Keratinocyte (primary cell): ENCODE data around the gene MDFI. TPM values are rescaled to one million over a fixed set of nuclear protein-coding genes. Genes with fewer than 3 reads are reported as not detected.

ENCODE experiments used
- DNase-seq: peaks from one replicate; pipeline ENCODE4 v3.0.0-alpha.2; 2011; ENCODE audit warnings: low read depth, missing footprints, low spot score
- FAIRE-seq: peaks from 2 replicates; lab custom pipeline; 2011; peaks lifted over from hg19 to GRCh38; lab: Jason Lieb, UNC
- H2AFZ ChIP-seq: 2 replicates; pipeline ENCODE4 v1.6.0; 2012; ENCODE audit warnings: low read length, control low read depth, inconsistent platforms; ENCODE audit not compliant: control insufficient read depth
- H3K27ac ChIP-seq: 2 replicates; pipeline ENCODE4 v1.5.1; 2011; ENCODE audit warnings: low read length; ENCODE audit not compliant: control insufficient read depth, insufficient read depth
- H3K27me3 ChIP-seq: 3 replicates; pipeline ENCODE4 v1.6.0; 2011; ENCODE audit warnings: low read length; ENCODE audit not compliant: control insufficient read depth, insufficient read depth; ENCODE audit errors: extremely low read depth
- H3K36me3 ChIP-seq, 2 experiments: 2 replicates in 1 of 2; 3 replicates in 1 of 2; pipeline ENCODE4 v1.5.1; 2011; ENCODE audit warnings: low read length in 2 of 2, mild to moderate bottlenecking in 1 of 2; ENCODE audit not compliant: control insufficient read depth in 2 of 2, insufficient read depth in 2 of 2; ENCODE audit errors: extremely low read depth in 1 of 2
- H3K4me1 ChIP-seq: 3 replicates; pipeline ENCODE4 v1.5.1; 2011; ENCODE audit warnings: low read length; ENCODE audit not compliant: control insufficient read depth, insufficient read depth; ENCODE audit errors: extremely low read depth
- H3K4me2 ChIP-seq: 3 replicates; pipeline ENCODE4 v1.6.0; 2011; ENCODE audit warnings: low read depth, low read length; ENCODE audit not compliant: control insufficient read depth, insufficient read depth; ENCODE audit errors: extremely low read depth
- H3K4me3 ChIP-seq, 3 experiments: fragments of 200-600 bp in 1 of 3; sonication (generic) in 1 of 3; 2 replicates in 2 of 3; 3 replicates in 1 of 3; pipeline ENCODE4 v1.5.1; 2011 to 2016; ENCODE audit warnings: low read length in 3 of 3, mild to moderate bottlenecking in 3 of 3, control low read depth in 2 of 3, inconsistent platforms in 1 of 3, low read depth in 1 of 3, mixed read lengths in 1 of 3, mixed run types in 1 of 3, moderate library complexity in 1 of 3; ENCODE audit not compliant: control insufficient read depth in 2 of 3, insufficient read depth in 2 of 3; ENCODE audit errors: extremely low read depth in 1 of 3
- H3K79me2 ChIP-seq: 2 replicates; pipeline ENCODE4 v1.6.0; 2012; ENCODE audit warnings: low read length; ENCODE audit not compliant: control insufficient read depth, insufficient read depth
- H3K9ac ChIP-seq: 3 replicates; pipeline ENCODE4 v1.6.0; 2011; ENCODE audit warnings: low read length; ENCODE audit not compliant: control insufficient read depth, insufficient read depth; ENCODE audit errors: extremely low read depth
- H3K9me1 ChIP-seq: 3 replicates; pipeline ENCODE4 v1.6.0; 2011; ENCODE audit warnings: low read length; ENCODE audit not compliant: control insufficient read depth, insufficient read depth; ENCODE audit errors: extremely low read depth
- H3K9me3 ChIP-seq: 2 replicates; pipeline ENCODE4 v1.5.1; 2012; ENCODE audit warnings: low read depth, low read length; ENCODE audit not compliant: control insufficient read depth
- H4K20me1 ChIP-seq: 3 replicates; pipeline ENCODE4 v1.6.0; 2011; ENCODE audit warnings: low read length; ENCODE audit not compliant: control insufficient read depth, insufficient read depth; ENCODE audit errors: extremely low read depth
- CTCF ChIP-seq, 3 experiments: IDR thresholded peaks in 1 of 3; conservative IDR thresholded peaks in 1 of 3; optimal IDR thresholded peaks in 1 of 3; 2 replicates in 2 of 3; 3 replicates in 1 of 3; pipeline versions ENCODE3 to v1.5.1; 2011; ENCODE audit warnings: low read length in 3 of 3, mild to moderate bottlenecking in 3 of 3, moderate library complexity in 2 of 3, control low read depth in 1 of 3, inconsistent platforms in 1 of 3; ENCODE audit not compliant: insufficient read depth in 2 of 3; ENCODE audit errors: extremely low read depth in 1 of 3
- EZH2 ChIP-seq: IDR thresholded peaks from one replicate; pipeline ENCODE4 v1.6.1; 2012; ENCODE audit warnings: inconsistent platforms, mild to moderate bottlenecking, low read length, moderate library complexity
- dilution Hi-C: fragments of 300-500 bp; cut with MboI; formaldehyde crosslinking; loops from one replicate; pipeline ENCODE4 v1.7.0; 2020; ENCODE audit warnings: low sequenced_read_pairs; ENCODE audit not compliant: extremely low pct_ligation_motif_present
- polyA plus RNA-seq, 5 experiments: library from polyadenylated mRNA; depleted of rRNA in 3 of 5; stranded (reverse) in 3 of 5; stranded (forward) in 1 of 5; unstranded in 1 of 5; fragments of >200 nt; gene quantifications; 1 replicate in 1 of 5; 2 replicates in 3 of 5; 3 replicates in 1 of 5; pipeline versions ENCODE4 v1.2.1 to v1.2.3, GENCODE V29; 2011 to 2012; ENCODE audit warnings: missing spikeins in 2 of 5, low read depth in 1 of 5, low replicate concordance in 1 of 5

Gene MDFI
- polyA plus RNA-seq, 1 donor (not counting 4 experiments of a cell fraction or from before 2014, with no cell fraction given) = 60.1 TPM

DNA sequence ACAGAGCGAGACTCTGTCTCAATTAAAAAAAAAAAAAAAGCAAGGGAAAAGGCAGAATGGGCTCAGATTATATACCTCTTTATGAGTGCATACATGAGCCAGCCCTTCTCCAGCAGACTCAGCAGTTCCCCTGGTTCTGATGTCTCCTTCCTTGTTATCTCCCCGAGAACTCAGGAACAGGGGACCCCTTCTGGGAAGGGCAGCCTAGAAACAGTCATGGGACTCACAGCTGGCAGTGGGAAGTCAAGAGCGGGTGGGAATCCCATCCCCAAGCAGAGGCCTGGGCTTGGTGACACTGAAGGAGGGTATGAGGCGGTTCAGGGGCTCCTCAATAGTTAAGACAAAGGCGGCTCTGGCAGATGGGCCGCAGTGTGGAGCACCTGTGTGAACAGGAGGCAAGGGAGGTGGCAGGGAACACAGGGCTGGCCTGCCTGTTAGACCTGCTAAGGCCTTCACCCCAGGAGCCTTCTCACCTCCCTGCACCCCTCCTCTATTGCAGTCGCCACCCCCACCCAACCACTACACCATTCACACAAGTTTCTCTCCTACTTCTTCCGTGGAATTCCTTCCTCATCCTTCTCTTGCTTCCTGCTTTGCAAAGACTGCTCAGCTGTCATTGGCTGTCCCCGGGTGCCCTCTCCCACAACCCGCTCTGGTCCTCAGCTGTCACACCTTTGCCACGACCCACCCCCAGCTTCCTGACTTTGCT lies 29.7 kb upstream of the MDFI start:
- no peak for FAIRE-seq
- no peak overlapping the region for H3K4me3 ChIP-seq
- dilution Hi-C loops = no loop called here
- H3K79me2 ChIP-seq = no peaks in the 10 kb centered on the region
- no peak overlapping the region for H3K27ac ChIP-seq
- H3K36me3 ChIP-seq = no peaks in the 10 kb centered on the region
- TF ChIP-seq EZH2 (no peak), CTCF (optimal IDR thresholded peaks at IDR 0.05 in 1 of 3, IDR thresholded peaks at IDR 0.05 in 1 of 3, conservative IDR thresholded peaks at IDR 0.05 in 1 of 3; ENCODE audit: extremely low read depth in 1 of 3, insufficient read depth in 2 of 3, low read length in 3 of 3) (no peak)
- no peak overlapping the region for H3K4me2 ChIP-seq
- no peak overlapping the region for H2AFZ ChIP-seq
- no peaks in the 10 kb centered on the region for H3K4me1 ChIP-seq
- no peaks in the 10 kb centered on the region for H3K27me3 ChIP-seq
- H3K9me1 ChIP-seq = no peaks in the 10 kb centered on the region
- H3K9ac ChIP-seq = no peak overlapping the region
- H4K20me1 ChIP-seq = no peaks in the 10 kb centered on the region
- no peak for DNase-seq
- H3K9me3 ChIP-seq = no peaks in the 10 kb centered on the region

GRCh38 chr6:41614715-41615114 lies 23.6 kb upstream of the MDFI start:
- Histone ChIP-seq H3K79me2 (no peaks in the 10 kb centered on the region), H3K9me1 (no peaks in the 10 kb centered on the region), H4K20me1 (no peaks in the 10 kb centered on the region), H3K36me3 (no peaks in the 10 kb centered on the region), H3K9ac (no peak overlapping the region), H3K27ac (no peak overlapping the region), H3K4me3 (no peak overlapping the region), H3K27me3 (no peaks in the 10 kb centered on the region), H3K4me1 (no peaks in the 10 kb centered on the region), H2AFZ (no peak overlapping the region), H3K9me3 (no peaks in the 10 kb centered on the region), H3K4me2 (no peak overlapping the region)
- DNase-seq (no peak), FAIRE-seq (no peak)
- dilution Hi-C loops = no loop called here
- TF ChIP-seq CTCF (optimal IDR thresholded peaks at IDR 0.05 in 1 of 3, IDR thresholded peaks at IDR 0.05 in 1 of 3, conservative IDR thresholded peaks at IDR 0.05 in 1 of 3; ENCODE audit: extremely low read depth in 1 of 3, insufficient read depth in 2 of 3, low read length in 3 of 3) (no peak), EZH2 (no peak)
